ENCODE data around the gene TRPM5.

GRCh38 chr11:2477936-2478335 lies 33.6 kb upstream of the TRPM5 start:
- TF ChIP-seq CTCF (IDR thresholded peaks at IDR 0.05) (no peak), EP300 (IDR thresholded peaks at IDR 0.05) (no peak), POLR2AphosphoS5 (IDR thresholded peaks at IDR 0.05) (no peak), POLR2A (IDR thresholded peaks at IDR 0.05) (no peak)
